Measurements from ENCODE around the gene TNFSF8.

DNA sequence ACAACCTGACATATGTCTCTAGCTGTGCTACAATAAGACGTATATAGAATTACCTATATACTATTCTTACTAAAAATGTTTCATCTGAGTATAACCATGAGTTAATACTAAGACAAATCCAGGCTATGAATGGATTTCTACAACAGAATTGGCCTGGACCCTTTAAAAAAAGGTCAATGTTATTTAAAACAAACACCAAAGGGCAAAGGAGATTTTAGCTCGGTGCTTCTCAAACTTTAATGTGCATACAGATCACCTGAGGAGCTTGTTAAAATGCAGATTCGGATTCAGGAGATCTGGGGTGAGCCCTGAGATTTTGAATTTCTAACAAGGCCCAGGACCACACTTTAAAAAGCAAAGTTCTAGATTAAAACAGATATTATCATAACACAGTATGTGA, 6.5 kb downstream of the TNFSF8 start:
- TF ChIP-seq EZH2 (IDR thresholded peaks at IDR 0.05; ENCODE audit: borderline replicate concordance, low read length), result no peak
- TF ChIP-seq, protein P1, sequence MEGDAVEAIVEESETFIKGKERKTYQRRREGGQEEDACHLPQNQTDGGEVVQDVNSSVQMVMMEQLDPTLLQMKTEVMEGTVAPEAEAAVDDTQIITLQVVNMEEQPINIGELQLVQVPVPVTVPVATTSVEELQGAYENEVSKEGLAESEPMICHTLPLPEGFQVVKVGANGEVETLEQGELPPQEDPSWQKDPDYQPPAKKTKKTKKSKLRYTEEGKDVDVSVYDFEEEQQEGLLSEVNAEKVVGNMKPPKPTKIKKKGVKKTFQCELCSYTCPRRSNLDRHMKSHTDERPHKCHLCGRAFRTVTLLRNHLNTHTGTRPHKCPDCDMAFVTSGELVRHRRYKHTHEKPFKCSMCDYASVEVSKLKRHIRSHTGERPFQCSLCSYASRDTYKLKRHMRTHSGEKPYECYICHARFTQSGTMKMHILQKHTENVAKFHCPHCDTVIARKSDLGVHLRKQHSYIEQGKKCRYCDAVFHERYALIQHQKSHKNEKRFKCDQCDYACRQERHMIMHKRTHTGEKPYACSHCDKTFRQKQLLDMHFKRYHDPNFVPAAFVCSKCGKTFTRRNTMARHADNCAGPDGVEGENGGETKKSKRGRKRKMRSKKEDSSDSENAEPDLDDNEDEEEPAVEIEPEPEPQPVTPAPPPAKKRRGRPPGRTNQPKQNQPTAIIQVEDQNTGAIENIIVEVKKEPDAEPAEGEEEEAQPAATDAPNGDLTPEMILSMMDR (IDR thresholded peaks at IDR 0.05; ENCODE audit: low read length), result no peak

Data from OCI-LY1 (cell line).